Fibroblast of skin of left quadriceps (primary cell): ENCODE data around the gene LTBP4.
A peak's percentile ranks its signal among the peaks of the same experiment; 100 is the strongest.
"Not testable (repeated sequence)": the region's sequence is repeated elsewhere in the genome, so short reads cannot be mapped to it uniquely, and the experiment has no call there.

ENCODE experiments used
- DNase-seq, 2 experiments: peaks; one replicate each; pipeline ENCODE4 v3.0.0-alpha.2; 2013; ENCODE audit warnings: low read depth in 2 of 2

LTBP4 gene

DNA sequence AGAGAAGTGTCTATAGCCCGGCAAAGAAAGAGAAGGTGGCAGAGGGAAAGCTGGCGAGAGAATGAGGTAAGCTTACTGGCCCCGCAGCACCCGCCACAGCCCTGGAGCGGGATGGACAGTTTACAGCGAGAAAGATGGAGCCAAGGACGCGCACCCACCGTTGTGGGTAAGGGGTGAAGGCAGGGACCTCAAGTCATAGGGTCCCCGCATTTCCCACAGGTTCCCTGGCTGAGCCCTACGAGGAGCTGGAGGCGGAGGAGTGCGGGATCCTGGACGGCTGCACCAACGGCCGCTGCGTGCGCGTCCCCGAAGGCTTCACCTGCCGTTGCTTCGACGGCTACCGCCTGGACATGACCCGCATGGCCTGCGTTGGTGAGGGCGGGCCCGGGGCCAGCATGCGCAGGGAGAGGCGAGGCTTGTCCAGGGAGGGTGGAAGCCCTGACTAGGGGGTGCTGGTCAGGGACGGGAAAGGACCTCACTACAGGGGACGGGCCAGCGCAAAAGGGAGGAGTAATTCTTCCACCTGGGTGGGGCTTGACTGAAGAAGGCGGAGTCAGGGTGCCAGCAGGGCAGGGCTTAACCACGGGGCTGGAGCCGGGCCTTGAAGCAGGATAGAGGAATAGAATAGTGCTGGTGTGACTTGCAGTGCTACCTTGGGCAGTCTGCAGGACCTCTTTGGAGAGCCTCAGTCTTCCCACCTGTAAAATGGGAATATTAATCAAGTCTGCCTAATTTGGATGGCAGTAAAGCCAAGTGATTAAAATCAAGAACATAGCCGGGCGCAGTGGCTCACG, 26.5 kb downstream of the LTBP4 start:
- no peak for DNase-seq

DNA sequence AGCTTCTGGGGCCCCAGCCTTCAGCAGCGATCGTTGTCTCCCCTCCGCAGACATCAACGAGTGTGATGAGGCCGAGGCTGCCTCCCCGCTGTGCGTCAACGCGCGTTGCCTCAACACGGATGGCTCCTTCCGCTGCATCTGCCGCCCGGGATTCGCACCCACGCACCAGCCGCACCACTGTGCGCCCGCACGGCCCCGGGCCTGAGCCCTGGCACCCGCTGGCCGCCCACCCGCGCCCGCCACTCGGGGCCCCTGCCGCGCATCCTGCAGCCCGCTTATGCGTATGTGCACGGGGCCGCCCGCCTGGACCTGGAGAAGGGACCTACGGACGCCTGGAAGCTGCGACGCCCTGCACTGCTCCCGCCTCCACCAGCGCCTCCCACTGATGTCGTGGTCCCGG, 28.2 kb downstream of the LTBP4 start:
- DNase-seq: no peak

DNA sequence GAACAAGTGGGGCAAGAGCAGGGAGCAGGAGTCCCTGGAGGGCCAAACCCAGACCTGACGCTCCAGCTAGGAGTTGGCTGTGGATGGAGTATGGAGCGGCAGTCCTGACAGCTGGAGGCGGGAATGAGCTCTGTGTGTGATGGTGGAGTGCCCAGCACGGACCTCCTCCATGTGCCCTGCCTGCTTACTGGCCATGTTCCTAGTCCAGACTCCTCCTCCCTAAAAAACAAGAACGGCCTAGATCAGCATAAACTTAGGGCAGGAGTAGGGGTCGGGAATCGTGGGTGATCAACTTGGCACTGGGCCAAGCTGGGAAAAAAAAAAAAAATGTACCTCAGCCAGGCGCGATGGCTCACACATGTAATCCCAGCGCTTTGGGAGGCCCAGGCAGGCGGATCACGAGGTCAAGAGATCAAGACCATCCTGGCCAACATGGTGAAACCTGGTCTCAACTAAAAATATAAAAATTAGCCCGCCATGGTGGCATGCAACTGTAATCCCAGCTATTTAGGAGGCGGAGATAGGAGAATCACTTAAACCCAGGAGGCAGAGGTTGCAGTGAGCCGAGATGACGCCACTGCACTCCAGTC, 29.5 kb downstream of the LTBP4 start:
- no peak for DNase-seq

DNA sequence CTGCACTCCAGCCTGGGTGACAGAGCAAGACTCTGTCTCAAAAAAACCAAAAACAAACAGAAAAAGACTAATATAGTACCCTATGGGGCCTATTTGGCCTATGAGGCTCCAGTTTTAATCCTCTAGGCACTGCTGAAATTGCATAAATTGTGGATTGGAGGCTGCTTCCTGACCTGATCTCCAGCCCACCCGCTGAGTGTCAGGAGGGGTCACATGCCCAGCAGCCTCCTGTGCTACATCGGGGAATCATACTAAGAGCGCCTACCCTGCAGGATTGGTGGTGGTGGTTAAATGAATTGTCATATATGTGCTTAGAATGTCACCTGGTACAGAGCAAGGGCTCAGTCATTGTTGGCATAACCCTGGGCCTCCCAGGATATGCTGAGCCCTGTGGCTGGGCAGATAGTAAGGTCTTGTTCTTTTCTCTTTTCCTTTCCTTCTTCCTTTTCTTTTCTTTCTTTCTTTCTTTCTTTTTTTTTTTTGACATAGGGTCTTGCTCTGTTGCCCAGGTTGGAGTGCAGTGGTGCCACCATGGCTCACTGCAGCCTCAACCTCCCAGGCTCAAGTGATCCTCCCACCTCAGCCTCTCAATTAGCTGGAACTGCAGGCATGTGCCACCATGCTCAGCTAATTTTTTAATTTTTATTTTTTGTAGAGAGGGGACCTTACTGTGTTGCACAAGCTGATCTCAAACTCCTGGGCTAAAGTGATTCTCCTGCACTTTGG, 31.3 kb downstream of the LTBP4 start:
- no peak for DNase-seq

DNA sequence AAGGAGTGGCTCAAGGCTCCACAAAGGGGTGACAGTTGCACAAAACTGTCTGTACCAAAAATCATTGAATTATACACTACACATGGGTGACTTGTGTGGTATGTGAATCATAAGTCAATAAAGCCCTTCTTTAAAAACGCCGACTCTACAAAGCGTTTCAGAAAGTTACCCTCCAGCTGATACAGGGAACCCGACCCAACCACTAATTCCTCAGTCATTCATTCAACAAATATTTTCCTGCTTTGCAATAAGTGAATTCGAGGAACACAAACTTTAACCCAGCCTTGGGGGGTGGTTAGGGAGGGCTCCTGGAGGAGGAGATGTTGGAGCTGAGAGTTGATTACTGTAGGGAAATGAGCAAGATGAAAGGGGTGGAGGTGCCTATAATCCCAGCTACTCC, 32.0 kb downstream of the LTBP4 start:
- DNase-seq: no peak

DNA sequence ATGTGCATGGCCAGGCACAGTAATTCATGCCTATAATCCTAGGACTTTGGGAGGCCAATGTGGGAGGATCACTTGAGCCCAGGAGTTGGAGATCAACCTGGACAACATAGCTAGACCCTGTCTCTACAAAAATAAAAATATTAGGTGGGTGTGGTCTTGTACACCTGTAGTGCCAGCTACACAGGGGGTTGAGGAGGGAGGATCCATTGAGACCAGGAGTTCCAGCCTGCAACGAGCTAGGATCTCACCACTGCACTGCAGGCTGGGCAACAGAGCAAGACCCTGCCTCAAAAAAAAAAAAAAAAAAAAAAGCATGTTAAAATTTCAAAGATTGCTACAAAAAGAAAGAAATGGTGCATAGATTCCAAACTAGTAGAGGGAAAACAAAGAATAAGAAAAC, 37.2 kb downstream of the LTBP4 start:
- no peak for DNase-seq

DNA sequence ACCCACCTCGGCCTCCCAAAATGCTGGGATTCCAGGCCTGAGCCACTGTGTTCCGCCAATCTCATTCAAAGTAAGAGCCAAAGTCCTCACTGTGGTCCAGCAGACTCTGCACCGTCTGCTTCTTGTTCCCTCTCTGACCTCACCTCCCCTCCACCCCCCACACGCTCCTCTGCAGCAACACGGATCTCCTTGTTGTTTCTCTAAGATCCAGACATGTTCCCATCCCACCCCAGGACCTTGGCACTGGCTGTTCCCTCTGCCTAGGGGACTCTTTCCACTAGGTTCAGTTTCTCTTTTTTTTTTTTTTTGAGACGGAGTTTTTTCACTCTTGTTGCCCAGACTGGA, 38.4 kb downstream of the LTBP4 start:
- DNase-seq: no peak

DNA sequence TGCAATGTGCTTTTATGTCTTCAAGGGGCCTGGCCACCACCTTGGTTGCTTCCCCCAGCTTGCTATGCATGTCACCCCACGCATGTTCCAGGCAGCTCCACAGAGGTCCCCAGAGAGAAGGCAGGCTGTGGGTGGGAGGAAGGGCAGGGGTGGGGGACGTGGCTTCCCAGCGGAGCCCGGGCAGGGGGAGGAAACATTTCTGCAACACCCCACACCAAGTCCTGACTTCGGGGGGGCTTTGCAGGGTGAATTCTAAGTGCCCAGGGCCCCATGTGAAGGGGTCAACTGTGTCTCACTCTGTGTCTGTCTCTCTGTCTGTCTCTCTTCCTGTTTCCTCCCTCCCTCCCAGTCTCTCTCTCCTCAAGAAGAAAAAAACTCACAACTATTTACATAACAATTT, 39.6 kb downstream of the LTBP4 start:
- no peak for DNase-seq

DNA sequence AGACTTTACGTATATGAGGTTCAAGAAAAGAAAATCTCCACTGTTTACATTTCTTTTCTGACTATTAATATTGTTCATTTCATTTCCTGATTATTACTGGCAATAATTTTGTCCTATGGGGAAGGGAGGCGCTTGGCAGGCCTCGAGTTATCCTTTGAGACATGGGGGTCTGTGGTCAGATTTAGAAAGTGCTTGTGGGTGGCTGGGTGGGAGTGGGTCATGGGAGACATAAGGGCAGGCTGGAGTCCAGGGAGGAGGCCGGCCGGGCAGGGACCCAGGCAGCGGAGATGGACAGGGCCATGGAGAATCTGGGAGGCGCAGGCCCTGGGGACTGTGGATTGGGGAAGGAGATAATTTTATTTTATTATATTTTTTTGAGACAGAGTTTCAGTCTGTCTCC, 40.1 kb downstream of the LTBP4 start:
- DNase-seq: no peak

DNA sequence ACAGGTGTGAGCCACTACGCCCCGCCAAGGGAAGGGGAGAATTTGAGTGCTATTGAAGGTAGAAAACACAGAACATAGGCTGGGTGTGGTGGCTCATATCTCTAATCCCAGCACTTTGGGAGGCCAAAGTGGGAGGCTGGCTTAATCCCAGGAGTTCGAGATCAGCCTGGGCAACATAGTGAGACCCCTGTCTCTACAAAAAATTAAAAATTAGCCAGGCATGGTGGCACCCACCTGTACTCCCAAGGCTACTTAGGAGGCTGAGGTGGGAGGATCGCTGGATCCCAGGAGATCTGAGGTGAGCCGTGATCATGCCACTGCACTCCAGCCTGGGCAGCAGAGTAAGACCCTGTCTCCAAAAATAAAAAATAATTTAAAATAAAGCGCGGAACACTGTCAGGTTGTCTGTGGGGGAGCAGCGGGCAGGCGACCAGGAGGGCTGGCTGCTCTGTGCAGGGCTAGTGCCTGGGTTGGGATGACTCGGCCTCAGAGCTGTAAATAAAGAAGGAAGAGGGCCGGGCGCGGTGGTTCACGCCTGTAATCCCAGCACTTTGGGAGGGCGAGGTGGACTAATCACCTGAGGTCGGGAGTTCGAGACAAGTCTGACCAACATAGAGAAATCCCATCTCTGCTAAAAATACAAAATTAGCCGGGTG, 41.0 kb downstream of the LTBP4 start:
- DNase-seq: no peak

DNA sequence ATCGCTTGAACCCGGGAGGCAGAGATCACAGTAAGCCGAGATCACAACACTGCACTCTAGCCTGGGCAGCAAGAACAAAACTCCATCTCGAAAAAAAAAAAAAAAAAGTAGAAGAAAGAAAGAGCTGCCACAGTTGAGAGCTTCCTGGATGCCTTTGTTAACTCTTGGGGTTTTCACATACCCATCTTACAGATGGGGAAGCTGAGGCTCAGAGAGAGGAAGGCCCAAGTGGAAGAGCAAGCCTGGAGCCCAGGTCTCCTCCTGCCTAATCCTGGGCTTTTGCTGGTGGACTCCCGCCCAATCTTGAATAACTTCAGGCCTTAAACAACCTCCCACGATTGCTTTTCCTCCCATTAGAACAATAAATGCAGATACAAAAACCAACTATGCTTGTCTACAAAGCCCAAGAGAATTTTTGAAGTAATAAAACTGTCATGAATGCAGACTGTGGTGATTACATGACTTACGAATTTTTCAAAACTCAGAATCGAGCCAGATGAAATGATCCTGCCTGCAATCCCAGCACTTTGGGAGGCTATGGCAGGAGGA, 41.7 kb downstream of the LTBP4 start:
- peak in 1 of 2 experiments; percentile 26 for DNase-seq

DNA sequence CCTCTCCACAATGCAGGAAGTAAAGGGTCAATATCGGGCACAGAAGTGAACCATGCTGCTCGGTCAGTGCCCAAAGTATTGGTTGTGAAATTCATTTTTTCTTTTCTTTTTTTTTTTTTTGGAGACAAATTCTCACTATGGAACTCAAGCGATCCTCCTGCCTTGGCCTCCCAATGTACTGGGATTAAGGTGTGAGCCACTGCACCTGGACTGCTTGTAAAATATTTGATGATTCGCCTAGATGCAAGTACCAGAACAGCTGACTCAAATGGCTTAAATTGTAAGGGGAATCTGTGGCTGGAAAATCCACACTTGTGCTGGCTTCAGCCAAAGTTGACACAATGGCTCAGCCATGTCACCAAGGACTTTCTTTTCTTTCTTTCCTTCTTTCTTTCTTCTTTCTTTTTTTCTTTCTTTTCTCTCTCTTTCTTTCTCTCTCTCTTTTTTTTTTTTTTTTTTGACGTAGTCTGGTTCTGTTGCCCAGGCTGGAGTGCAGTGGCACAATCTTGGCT, 45.6 kb downstream of the LTBP4 start:
- DNase-seq: no peak

DNA sequence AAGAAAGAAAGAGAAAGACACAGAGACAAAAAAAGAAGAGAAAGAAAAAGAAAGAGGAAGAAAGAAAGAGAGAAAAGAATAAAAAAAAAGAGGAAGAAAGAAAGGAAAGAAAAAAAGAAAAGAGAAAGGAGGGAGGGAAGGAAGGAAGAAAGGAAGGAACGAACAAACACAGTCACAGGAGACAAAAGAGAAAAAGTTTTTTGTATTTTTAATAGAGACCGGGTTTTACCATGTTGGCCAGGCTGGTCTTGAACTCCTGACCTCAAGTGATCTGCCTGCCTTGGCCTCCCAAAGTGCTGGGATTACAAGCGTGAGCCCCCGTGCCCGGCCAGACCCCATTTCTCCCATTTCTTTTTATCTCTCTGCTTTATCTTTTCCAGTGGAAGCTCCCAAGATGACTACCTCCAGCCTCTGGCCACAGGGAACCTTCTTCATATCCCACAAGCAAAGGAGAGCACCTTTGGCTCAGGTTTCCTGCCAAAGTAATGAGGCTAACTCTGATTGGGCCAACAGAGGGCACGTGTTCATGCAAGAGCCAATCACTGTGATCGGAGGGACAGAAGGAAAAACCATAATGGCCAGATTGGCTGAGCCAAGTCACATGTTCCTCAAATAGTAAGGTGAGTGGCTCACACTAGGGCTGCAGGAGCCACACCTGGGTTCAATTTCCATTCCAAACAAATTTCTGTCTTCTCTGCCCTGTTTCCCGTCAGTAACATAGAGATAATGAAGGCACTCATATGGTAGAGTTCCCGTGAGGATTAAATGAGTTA, 48.9 kb downstream of the LTBP4 start:
- DNase-seq: not testable (repeated sequence)

DNA sequence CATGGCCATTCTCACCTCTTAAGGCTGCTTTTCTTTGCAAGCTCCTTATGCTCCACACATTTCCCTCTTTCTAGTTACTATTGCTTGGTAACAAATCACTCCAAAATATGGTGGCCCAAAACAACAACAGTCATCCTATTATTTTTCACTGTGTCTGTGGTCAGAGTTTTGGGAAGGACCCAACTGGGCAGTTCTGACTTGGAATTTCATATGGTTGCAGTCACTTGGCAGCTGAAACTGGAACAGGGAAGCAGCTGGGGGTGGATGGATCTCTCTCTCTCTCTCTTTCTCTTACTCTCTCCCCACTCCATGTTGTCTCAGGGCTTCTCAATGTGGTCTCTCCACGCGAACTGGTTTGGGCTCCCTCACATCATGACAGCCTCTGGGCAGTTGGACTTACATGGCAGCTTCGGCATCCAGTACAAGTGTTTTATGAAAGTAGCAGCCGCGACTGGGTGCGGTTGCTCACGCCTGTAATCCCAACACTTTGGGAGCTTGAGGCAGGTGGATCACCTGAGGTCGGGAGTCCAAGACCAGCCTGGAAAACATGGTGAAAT, 49.7 kb downstream of the LTBP4 start:
- no peak for DNase-seq

DNA sequence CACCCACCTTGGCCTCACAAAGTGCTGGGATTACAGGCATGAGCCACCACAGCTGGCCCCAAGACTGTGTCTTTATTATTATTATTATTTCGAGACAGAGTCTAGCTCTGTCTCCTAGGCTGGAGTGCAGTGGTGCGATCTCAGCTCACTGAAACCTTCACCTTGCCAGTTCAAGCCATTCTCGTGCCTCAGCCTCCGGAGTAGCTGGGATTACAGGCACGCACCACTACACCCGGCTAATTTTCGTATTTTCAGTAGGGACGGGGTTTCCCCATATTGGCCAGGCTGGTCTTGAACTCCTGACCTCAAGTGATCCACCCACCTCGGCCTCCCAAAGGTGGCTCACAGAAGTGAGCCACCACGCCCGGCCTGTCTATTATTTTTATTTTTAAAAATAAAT, 51.1 kb downstream of the LTBP4 start:
- not testable (repeated sequence) for DNase-seq

DNA sequence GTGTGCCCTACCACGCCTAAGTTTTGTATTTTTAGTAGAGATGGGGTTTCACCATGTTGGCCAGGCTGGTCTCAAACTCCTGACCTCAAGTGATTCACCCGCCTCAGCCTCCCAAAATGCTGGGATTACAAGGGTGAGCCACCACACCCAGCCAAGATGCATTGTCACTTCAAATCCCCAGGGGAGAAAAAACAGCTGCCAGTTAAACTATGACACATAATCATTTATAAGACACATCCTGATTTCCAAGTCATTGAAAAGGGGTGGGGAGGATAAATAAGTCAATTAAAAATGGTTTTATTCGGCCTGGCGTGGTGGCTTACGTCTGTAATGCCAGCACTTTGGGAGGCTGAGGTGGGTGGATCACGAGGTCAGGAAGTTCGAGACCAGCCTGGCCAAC, 54.5 kb downstream of the LTBP4 start:
- not testable (repeated sequence) for DNase-seq

DNA sequence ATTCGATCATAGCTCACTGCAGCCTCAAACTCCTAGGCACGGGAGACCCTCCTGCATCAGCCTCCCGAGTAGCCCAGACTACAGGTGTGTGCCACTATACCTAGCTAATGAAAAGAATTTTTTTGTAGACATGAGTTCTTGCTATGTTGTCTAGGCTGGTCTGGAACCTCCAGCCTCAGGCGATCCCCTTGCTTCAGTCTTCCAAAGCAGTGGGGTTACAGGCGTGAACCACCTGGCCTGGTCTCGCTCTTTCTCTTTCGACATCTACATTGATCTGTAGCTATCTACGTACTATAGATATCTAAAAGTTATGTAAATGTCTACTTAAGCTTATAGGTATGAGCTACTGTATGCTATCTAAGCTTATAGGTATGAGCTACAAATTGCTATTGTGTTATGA, 56.9 kb downstream of the LTBP4 start:
- no peak for DNase-seq

DNA sequence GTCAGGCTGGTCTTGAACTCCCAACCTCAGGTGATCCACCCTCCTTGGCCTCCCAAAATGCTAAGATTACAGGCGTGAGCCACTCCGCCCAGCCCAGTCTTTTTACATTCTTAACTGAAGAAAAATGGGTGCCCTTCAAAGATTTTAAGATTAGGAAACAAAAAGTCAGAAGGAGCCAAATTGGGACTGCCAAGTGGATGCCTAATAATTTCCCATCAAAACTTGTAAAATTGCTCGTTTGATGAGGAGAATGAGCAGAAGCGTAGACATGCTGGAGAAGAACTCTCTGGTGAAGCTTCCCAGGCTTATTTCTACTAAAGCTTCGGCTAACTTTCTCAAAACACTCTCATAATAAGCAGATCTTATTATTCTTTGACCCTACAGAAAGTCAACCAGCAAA, 57.9 kb downstream of the LTBP4 start:
- no peak for DNase-seq

DNA sequence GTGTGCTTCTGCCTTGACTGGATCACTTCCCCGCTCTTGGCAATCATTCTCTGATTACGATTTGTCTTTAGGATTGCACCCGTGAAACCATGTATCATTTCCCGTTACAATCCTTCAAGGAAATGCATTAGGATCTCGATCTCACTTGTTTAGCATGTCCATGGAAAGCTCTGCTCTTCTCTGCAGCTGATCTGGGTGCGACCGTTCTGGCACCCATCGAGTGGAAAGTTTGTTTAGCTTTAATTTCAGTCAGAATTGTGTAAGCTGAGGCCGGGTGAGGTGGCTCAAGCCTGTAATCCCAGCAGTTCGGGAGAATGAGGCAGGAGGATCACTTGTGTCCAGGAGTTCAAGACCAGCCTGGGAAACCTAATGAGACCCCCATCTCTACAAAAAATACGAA, 58.4 kb downstream of the LTBP4 start:
- DNase-seq: no peak

DNA sequence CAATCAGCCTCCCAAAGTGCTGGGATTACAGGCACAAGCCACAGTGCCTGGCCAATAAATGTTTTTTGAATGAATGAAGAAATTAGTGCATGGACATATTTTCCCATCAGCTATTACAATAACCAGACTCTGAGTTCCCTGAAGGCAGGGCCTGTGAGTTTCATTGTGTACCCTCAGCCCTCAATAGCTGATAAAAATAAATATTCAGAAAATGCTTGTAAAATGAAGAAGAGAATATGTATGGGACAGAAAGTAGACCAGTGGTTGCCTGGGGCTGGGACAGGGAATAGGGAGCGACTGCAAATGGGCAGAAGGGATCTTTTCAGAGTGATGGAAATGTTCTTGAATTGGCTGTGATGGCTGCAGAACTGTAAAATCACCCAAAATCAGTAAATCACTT, 60.4 kb downstream of the LTBP4 start:
- DNase-seq: no peak
